Brain pericyte (primary cell): ENCODE measurements around the gene CTNNA2.

Experiments
- DNase-seq: peaks from one replicate; pipeline ENCODE4 v3.0.0-alpha.2; 2012; ENCODE audit warnings: low read depth, low spot score

The CTNNA2 gene

GRCh38 chr2:79612999-79613398, 100.1 kb downstream of the CTNNA2 start:
- no peak for DNase-seq

- DNase-seq: no peak
Measured at GRCh38 chr2:79619442-79619841, 106.6 kb downstream of the CTNNA2 start.

- DNase-seq: no peak
Measured at GRCh38 chr2:79619976-79620375, 107.1 kb downstream of the CTNNA2 start.

GRCh38 chr2:79620679-79621078, 107.8 kb downstream of the CTNNA2 start:
- no peak for DNase-seq

- no peak for DNase-seq
Measured at GRCh38 chr2:79621252-79621651, 108.4 kb downstream of the CTNNA2 start.

GRCh38 chr2:79621755-79622154, 108.9 kb downstream of the CTNNA2 start:
- no peak for DNase-seq

- no peak for DNase-seq
Measured at GRCh38 chr2:79622508-79622907, 109.7 kb downstream of the CTNNA2 start.

- no peak for DNase-seq
Measured at GRCh38 chr2:79627237-79627636, 114.4 kb downstream of the CTNNA2 start.

- no peak for DNase-seq
Measured at GRCh38 chr2:79630060-79630459, 117.2 kb downstream of the CTNNA2 start.

GRCh38 chr2:79630972-79631557, 118.2 kb downstream of the CTNNA2 start:
- no peak for DNase-seq

GRCh38 chr2:79638410-79638809, 125.6 kb downstream of the CTNNA2 start:
- DNase-seq: no peak

GRCh38 chr2:79638954-79639353, 126.1 kb downstream of the CTNNA2 start:
- DNase-seq: no peak

GRCh38 chr2:79640001-79640400, 127.2 kb downstream of the CTNNA2 start:
- no peak for DNase-seq

GRCh38 chr2:79649531-79649930, 136.7 kb downstream of the CTNNA2 start:
- no peak for DNase-seq

- no peak for DNase-seq
Measured at GRCh38 chr2:79660557-79660956, 147.7 kb downstream of the CTNNA2 start.

GRCh38 chr2:79665091-79665490, 152.2 kb downstream of the CTNNA2 start:
- DNase-seq: no peak

- no peak for DNase-seq
Measured at GRCh38 chr2:79666430-79666829, 153.6 kb downstream of the CTNNA2 start.

- no peak for DNase-seq
Measured at GRCh38 chr2:79669714-79670113, 156.9 kb downstream of the CTNNA2 start.

- no peak for DNase-seq
Measured at GRCh38 chr2:79670198-79670597, 157.3 kb downstream of the CTNNA2 start.

GRCh38 chr2:79686884-79687283, 174.0 kb downstream of the CTNNA2 start:
- no peak for DNase-seq

- DNase-seq: no peak
Measured at GRCh38 chr2:79695248-79695647, 182.4 kb downstream of the CTNNA2 start.

- no peak for DNase-seq
Measured at GRCh38 chr2:79697200-79697599, 184.3 kb downstream of the CTNNA2 start.

GRCh38 chr2:79700651-79701050, 187.8 kb downstream of the CTNNA2 start:
- DNase-seq: no peak

- DNase-seq: no peak
Measured at GRCh38 chr2:79702905-79703304, 190.1 kb downstream of the CTNNA2 start.
